ENCODE measurements around the gene MED15. TPM values are rescaled to one million over a fixed set of nuclear protein-coding genes. Genes with fewer than 3 reads are reported as not detected.

MED15 gene
- polyA plus RNA-seq, 1 experiment, result 17.3 TPM

GRCh38 chr22:20568502-20569058 lies 61.2 kb downstream of the MED15 start:
- H3K4me3 ChIP-seq (ENCODE audit: low read depth, low read length), result no peak overlapping the region
- peak overlapping the region; percentile 97 for H3K27ac ChIP-seq (ENCODE audit: low read depth, low read length)
- H3K9me3 ChIP-seq (ENCODE audit: control insufficient read depth, insufficient read depth, low read length), result no peaks in the 10 kb centered on the region
- DNase-seq (ENCODE audit: low read depth, low spot score), result no peak
- TF ChIP-seq CTCF (IDR thresholded peaks at IDR 0.05; ENCODE audit: low read depth, low read length), result no peak
- POLR2A ChIA-PET, result interaction anchor here (0.7 to 2.4 kb wide), 8 partner anchors 11 to 451 kb away, joined by 3 to 14 read pairs (median 6); partner anchors contain the start of gene TRMT2A
- H3K27me3 ChIP-seq (ENCODE audit: control insufficient read depth, insufficient read depth, low read length), result no peaks in the 10 kb centered on the region
- CTCF ChIA-PET, result interaction anchor here (0.7 to 7.8 kb wide), 6 partner anchors 11 to 150 kb away, joined by 3 to 82 read pairs (median 10); partner anchors contain the start of gene MED15

GRCh38 chr22:20569059-20570058 lies 61.9 kb downstream of the MED15 start:
- no peak for TF ChIP-seq CTCF (IDR thresholded peaks at IDR 0.05; ENCODE audit: low read depth, low read length)
- ChIA-PET POLR2A (interaction anchor here (0.7 to 2.4 kb wide), 8 partner anchors 10 to 452 kb away, joined by 3 to 14 read pairs (median 6); partner anchors contain the start of gene TRMT2A), CTCF (interaction anchor here (1.0 to 7.8 kb wide), 4 partner anchors 12 to 151 kb away, joined by 3 to 82 read pairs (median 12); partner anchors contain the start of gene MED15)
- H3K4me3 ChIP-seq (ENCODE audit: low read depth, low read length), result no peak overlapping the region
- DNase-seq (ENCODE audit: low read depth, low spot score), result peak; percentile 94
- H3K27me3 ChIP-seq (ENCODE audit: control insufficient read depth, insufficient read depth, low read length), result no peaks in the 10 kb centered on the region
- H3K9me3 ChIP-seq (ENCODE audit: control insufficient read depth, insufficient read depth, low read length), result no peaks in the 10 kb centered on the region; the same call in 1 of the 2 replicates
- H3K27ac ChIP-seq (ENCODE audit: low read depth, low read length), result peak overlapping the region; percentile 97

- H3K27me3 ChIP-seq (ENCODE audit: control insufficient read depth, insufficient read depth, low read length), result no peaks in the 10 kb centered on the region
- peak overlapping the region; percentile 31 for H3K27ac ChIP-seq (ENCODE audit: low read depth, low read length)
- no peak for TF ChIP-seq CTCF (IDR thresholded peaks at IDR 0.05; ENCODE audit: low read depth, low read length)
- CTCF ChIA-PET, result interaction anchor here (0.6 to 2.2 kb wide), 8 partner anchors 10 to 512 kb away, joined by 3 to 6 read pairs (median 3); no protein-coding TSS in a partner anchor
- DNase-seq (ENCODE audit: low read depth, low spot score), result no peak
- no peaks in the 10 kb centered on the region; the same call in 1 of the 2 replicates for H3K9me3 ChIP-seq (ENCODE audit: control insufficient read depth, insufficient read depth, low read length)
- POLR2A ChIA-PET, result no interaction called here
- no peak overlapping the region for H3K4me3 ChIP-seq (ENCODE audit: low read depth, low read length)
Observed at GRCh38 chr22:20571078-20571503, 63.7 kb downstream of the MED15 start.

GRCh38 chr22:20571531-20572007 lies 64.2 kb downstream of the MED15 start:
- ChIA-PET POLR2A (no interaction called here), CTCF (interaction anchor here (0.6 to 2.2 kb wide), 8 partner anchors 9 to 512 kb away, joined by 3 to 6 read pairs (median 3); no protein-coding TSS in a partner anchor)
- peak; percentile 62 for TF ChIP-seq CTCF (IDR thresholded peaks at IDR 0.05; ENCODE audit: low read depth, low read length)
- no peaks in the 10 kb centered on the region for H3K27me3 ChIP-seq (ENCODE audit: control insufficient read depth, insufficient read depth, low read length)
- DNase-seq (ENCODE audit: low read depth, low spot score), result no peak
- no peak overlapping the region for H3K4me3 ChIP-seq (ENCODE audit: low read depth, low read length)
- no peak overlapping the region for H3K27ac ChIP-seq (ENCODE audit: low read depth, low read length)
- H3K9me3 ChIP-seq (ENCODE audit: control insufficient read depth, insufficient read depth, low read length), result no peaks in the 10 kb centered on the region; the same call in 1 of the 2 replicates
